ENCODE results near the gene SLC13A2. TPM values are rescaled to one million over a fixed set of nuclear protein-coding genes. Genes with fewer than 3 reads are reported as not detected.

Gene SLC13A2
- total and polyA plus RNA-seq, 9 of the 15 experiments (the other 6 are each of a cell fraction or from before 2014, with no cell fraction given) = 0.13 TPM; not detected in 8

DNA sequence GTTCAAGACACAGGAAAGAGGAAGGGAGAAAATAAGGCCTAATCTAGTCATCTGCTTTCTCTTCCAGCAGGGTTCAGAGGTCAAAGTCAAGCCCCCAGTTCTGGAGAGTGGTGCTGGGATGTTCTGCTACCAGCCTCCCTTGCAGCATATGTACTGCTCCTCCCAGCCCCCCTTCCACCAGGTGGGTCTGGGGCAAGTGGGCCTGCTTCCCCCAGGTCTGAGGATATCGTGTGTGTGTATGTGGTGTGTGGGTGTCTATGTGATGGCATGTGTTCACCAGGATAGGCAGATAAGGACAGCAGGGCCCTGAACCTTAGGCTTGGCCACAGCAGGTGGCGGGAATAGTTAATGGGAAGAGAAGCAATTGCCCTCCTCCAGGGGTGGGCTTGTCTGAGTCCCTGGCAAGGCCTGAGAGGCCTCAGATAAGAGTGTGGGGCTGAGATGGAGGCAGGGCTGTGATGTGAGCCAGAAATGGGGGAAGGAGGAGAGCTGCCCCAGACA lies 53.8 kb downstream of the SLC13A2 start (continued):
- TF ChIP-seq, protein P1, sequence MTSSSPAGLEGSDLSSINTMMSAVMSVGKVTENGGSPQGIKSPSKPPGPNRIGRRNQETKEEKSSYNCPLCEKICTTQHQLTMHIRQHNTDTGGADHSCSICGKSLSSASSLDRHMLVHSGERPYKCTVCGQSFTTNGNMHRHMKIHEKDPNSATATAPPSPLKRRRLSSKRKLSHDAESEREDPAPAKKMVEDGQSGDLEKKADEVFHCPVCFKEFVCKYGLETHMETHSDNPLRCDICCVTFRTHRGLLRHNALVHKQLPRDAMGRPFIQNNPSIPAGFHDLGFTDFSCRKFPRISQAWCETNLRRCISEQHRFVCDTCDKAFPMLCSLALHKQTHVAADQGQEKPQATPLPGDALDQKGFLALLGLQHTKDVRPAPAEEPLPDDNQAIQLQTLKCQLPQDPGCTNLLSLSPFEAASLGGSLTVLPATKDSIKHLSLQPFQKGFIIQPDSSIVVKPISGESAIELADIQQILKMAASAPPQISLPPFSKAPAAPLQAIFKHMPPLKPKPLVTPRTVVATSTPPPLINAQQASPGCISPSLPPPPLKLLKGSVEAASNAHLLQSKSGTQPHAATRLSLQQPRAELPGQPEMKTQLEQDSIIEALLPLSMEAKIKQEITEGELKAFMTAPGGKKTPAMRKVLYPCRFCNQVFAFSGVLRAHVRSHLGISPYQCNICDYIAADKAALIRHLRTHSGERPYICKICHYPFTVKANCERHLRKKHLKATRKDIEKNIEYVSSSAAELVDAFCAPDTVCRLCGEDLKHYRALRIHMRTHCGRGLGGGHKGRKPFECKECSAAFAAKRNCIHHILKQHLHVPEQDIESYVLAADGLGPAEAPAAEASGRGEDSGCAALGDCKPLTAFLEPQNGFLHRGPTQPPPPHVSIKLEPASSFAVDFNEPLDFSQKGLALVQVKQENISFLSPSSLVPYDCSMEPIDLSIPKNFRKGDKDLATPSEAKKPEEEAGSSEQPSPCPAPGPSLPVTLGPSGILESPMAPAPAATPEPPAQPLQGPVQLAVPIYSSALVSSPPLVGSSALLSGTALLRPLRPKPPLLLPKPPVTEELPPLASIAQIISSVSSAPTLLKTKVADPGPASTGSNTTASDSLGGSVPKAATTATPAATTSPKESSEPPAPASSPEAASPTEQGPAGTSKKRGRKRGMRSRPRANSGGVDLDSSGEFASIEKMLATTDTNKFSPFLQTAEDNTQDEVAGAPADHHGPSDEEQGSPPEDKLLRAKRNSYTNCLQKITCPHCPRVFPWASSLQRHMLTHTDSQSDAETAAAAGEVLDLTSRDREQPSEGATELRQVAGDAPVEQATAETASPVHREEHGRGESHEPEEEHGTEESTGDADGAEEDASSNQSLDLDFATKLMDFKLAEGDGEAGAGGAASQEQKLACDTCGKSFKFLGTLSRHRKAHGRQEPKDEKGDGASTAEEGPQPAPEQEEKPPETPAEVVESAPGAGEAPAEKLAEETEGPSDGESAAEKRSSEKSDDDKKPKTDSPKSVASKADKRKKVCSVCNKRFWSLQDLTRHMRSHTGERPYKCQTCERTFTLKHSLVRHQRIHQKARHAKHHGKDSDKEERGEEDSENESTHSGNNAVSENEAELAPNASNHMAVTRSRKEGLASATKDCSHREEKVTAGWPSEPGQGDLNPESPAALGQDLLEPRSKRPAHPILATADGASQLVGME (CRISPR knock-in tag; IDR thresholded peaks at IDR 0.05) = no peak
- TF ChIP-seq, protein P2, sequence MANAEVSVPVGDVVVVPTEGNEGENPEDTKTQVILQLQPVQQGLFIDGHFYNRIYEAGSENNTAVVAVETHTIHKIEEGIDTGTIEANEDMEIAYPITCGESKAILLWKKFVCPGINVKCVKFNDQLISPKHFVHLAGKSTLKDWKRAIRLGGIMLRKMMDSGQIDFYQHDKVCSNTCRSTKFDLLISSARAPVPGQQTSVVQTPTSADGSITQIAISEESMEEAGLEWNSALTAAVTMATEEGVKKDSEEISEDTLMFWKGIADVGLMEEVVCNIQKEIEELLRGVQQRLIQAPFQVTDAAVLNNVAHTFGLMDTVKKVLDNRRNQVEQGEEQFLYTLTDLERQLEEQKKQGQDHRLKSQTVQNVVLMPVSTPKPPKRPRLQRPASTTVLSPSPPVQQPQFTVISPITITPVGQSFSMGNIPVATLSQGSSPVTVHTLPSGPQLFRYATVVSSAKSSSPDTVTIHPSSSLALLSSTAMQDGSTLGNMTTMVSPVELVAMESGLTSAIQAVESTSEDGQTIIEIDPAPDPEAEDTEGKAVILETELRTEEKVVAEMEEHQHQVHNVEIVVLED (CRISPR knock-in tag; IDR thresholded peaks at IDR 0.05) = no peak
- TF ChIP-seq TRIM28 (IDR thresholded peaks at IDR 0.05) = peak; percentile 97
- no peak for TF ChIP-seq ZFP30 (CRISPR knock-in tag; IDR thresholded peaks at IDR 0.05; ENCODE audit: borderline replicate concordance)
- peak; percentile 73 for TF ChIP-seq CXXC5 (CRISPR knock-in tag; IDR thresholded peaks at IDR 0.05)
- peak; percentile 19 to 85; a peak in 1 of 4 replicates for TF ChIP-seq MLLT1 (IDR thresholded peaks at IDR 0.05)
- TF ChIP-seq L3MBTL2 (IDR thresholded peaks at IDR 0.05) = peak; percentile 55
- no peak for TF ChIP-seq ZKSCAN3 (CRISPR knock-in tag; IDR thresholded peaks at IDR 0.05)
- TF ChIP-seq MAFF (IDR thresholded peaks at IDR 0.05; ENCODE audit: low read length) = no peak
- TF ChIP-seq WHSC1 (IDR thresholded peaks at IDR 0.05; ENCODE audit: low read length) = no peak
- TF ChIP-seq FOSL1 (tag; conservative IDR thresholded peaks at IDR 0.05) = peak; percentile 29; the same call in 1 of the 2 replicates
- TF ChIP-seq VEZF1 (CRISPR knock-in tag; IDR thresholded peaks at IDR 0.05) = peak; percentile 86
- TF ChIP-seq SIN3A (IDR thresholded peaks at IDR 0.05; ENCODE audit: borderline replicate concordance in 2 of 2, control insufficient read depth in 1 of 2, low read depth in 2 of 2, low read length in 2 of 2) = no peak
- no peak for TF ChIP-seq PPARD (CRISPR knock-in tag; IDR thresholded peaks at IDR 0.05)
- no peak for TF ChIP-seq ZNF57 (CRISPR knock-in tag; IDR thresholded peaks at IDR 0.05)
- peak; percentile 56 for TF ChIP-seq MBD2 (IDR thresholded peaks at IDR 0.05; ENCODE audit: borderline replicate concordance, low read depth)
- peak; percentile 91 for TF ChIP-seq SMARCE1 (IDR thresholded peaks at IDR 0.05)
